Measurements from ENCODE around the gene ZNF184. TPM values are rescaled to one million over a fixed set of nuclear protein-coding genes. Genes with fewer than 3 reads are reported as not detected.

ZNF184 gene
- polyA plus RNA-seq, 1 donor from 2014 or later = 16.4 TPM

DNA sequence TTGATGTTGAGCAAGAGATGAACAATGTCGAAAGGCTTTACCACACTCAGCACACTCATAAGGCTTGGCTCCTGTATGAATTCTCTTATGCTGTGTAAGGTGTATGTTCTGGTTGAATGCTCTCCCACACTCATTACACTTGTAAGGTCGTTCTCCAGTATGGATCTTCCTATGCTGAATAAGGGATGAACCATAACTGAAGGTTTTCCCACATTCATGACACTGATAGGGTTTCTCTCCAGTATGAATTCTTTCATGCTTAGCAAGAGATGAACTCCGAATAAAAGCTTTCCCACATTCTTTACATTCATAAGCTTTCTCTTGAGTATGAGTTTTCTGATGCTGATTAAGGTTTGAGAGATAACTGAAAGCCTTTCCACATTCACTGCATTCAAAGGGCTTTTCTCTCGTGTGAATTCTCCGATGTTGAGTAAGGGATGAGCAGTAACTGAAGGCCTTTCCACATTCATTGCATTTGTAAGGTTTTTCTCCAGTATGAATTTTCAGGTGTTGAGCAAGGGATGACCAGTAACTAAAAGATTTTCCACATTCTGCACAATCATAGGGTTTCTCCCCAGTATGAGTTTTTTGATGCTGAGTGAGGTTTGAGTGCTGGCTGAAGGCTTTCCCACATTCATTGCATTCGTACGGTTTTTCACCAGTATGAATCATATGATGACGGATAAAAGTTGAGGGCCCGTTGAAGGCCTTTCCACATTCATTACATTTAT lies 21.1 kb downstream of the ZNF184 start:
- peaks cover 61% of the 10 kb centered on the region for H3K36me3 ChIP-seq (ENCODE audit: insufficient read depth, low read length)
- peaks cover 71% of the 10 kb centered on the region for H3K9me3 ChIP-seq (ENCODE audit: low read length)
- TF ChIP-seq CTCF (IDR thresholded peaks at IDR 0.05; ENCODE audit: poor library complexity, severe bottlenecking) = no peak
- no peak for TF ChIP-seq EZH2 (IDR thresholded peaks at IDR 0.05; ENCODE audit: borderline replicate concordance, insufficient read depth, low read length, poor library complexity, severe bottlenecking)
- no peaks in the 10 kb centered on the region for H3F3A ChIP-seq (ENCODE audit: insufficient read depth, low read length, poor library complexity, severe bottlenecking)
- no peaks in the 10 kb centered on the region for H3K9me2 ChIP-seq (ENCODE audit: insufficient read depth, low read length)
- H4K20me1 ChIP-seq (ENCODE audit: insufficient read depth) = no peaks in the 10 kb centered on the region
- H3K79me2 ChIP-seq (replicated peaks; ENCODE audit: insufficient read depth, low read length) = no peaks in the 10 kb centered on the region
- H3K27ac ChIP-seq (ENCODE audit: low read length) = no peak overlapping the region
- no peak overlapping the region for H3K4me3 ChIP-seq (ENCODE audit: low read length)
- no peak overlapping the region for H2AFZ ChIP-seq (ENCODE audit: low read depth, low read length)
- H3K4me2 ChIP-seq (ENCODE audit: low read length) = no peak overlapping the region
- H3K9ac ChIP-seq (ENCODE audit: low read length) = no peak overlapping the region
- H3K27me3 ChIP-seq (ENCODE audit: insufficient read depth, low read depth, low read length) = no peaks in the 10 kb centered on the region

- H2AFZ ChIP-seq (ENCODE audit: low read depth, low read length) = no peak overlapping the region
- TF ChIP-seq POLR2AphosphoS5 (IDR thresholded peaks at IDR 0.05) (no peak), TAF1 (IDR thresholded peaks at IDR 0.05; ENCODE audit: low read depth) (no peak), REST (IDR thresholded peaks at IDR 0.05; ENCODE audit: borderline replicate concordance) (no peak), RAD21 (conservative IDR thresholded peaks at IDR 0.05) (no peak), SMC3 (conservative IDR thresholded peaks at IDR 0.05; ENCODE audit: poor library complexity) (no peak), EZH2 (IDR thresholded peaks at IDR 0.05; ENCODE audit: borderline replicate concordance, insufficient read depth, low read length, poor library complexity, severe bottlenecking) (no peak), CTCF (IDR thresholded peaks at IDR 0.05; ENCODE audit: poor library complexity, severe bottlenecking) (no peak), MXI1 (conservative IDR thresholded peaks at IDR 0.05; ENCODE audit: poor library complexity, severe bottlenecking) (no peak), EP300 (conservative IDR thresholded peaks at IDR 0.05; ENCODE audit: poor library complexity, severe bottlenecking) (no peak)
- no peak overlapping the region for H3K9ac ChIP-seq (ENCODE audit: low read length)
- no peaks in the 10 kb centered on the region for H4K20me1 ChIP-seq (ENCODE audit: insufficient read depth)
- no peak overlapping the region for H3K4me3 ChIP-seq (ENCODE audit: low read length)
- H3K27ac ChIP-seq (ENCODE audit: low read length) = no peak overlapping the region
- peaks cover 48% of the 10 kb centered on the region for H3K9me3 ChIP-seq (ENCODE audit: low read length)
- H3F3A ChIP-seq (ENCODE audit: insufficient read depth, low read length, poor library complexity, severe bottlenecking) = no peaks in the 10 kb centered on the region
- no peaks in the 10 kb centered on the region for H3K9me2 ChIP-seq (ENCODE audit: insufficient read depth, low read length)
- H3K36me3 ChIP-seq (ENCODE audit: insufficient read depth, low read length) = peaks cover 30% of the 10 kb centered on the region
- H3K79me2 ChIP-seq (replicated peaks; ENCODE audit: insufficient read depth, low read length) = no peaks in the 10 kb centered on the region
- no peak overlapping the region for H3K4me2 ChIP-seq (ENCODE audit: low read length)
- H3K27me3 ChIP-seq (ENCODE audit: insufficient read depth, low read depth, low read length) = no peaks in the 10 kb centered on the region
Observed at GRCh38 chr6:27448456-27448855, 24.4 kb downstream of the ZNF184 start.
